K562 (cell line): ENCODE data around the gene HDAC6. TPM values are rescaled to one million over a fixed set of nuclear protein-coding genes. Genes with fewer than 3 reads are reported as not detected.

Source experiments
- ATAC-seq: fragments of 200-7000 bp; cut with Tn5 transposase; 3 replicates; pipeline ENCODE4 v1.9.1; 2020; ENCODE audit warnings: moderate library complexity
- BruUV-seq: library from RNA; stranded (reverse); fragments of 400-500 nt; replicated peaks from 2 replicates; lab custom pipeline; 2021; lab: Mats Ljungman, UMichigan
- CTCF ChIA-PET: fragments of 300-600 bp; formaldehyde crosslinking; extraction: SDS; loops from one replicate; lab custom pipeline; 2021; ENCODE audit warnings: low intra/inter-chr PET ratio; lab: Yijun Ruan, JAX
- POLR2A ChIA-PET: fragments of 300-600, 350-650 bp; sonication (Branson Sonifier 250); formaldehyde crosslinking; extraction: SDS; loops from one replicate; lab custom pipeline; 2021; ENCODE audit warnings: antibody characterized with exemption, inconsistent platforms; lab: Yijun Ruan, JAX
- DNase-seq, 4 experiments: peaks; one replicate each; pipeline versions ENCODE4 v3.0.0 to v3.0.0-alpha.2; 2011 to 2018; ENCODE audit warnings: low spot score in 3 of 4, mixed read lengths in 3 of 4; ENCODE audit errors: extremely low read depth in 1 of 4
- FAIRE-seq: peaks from 2 replicates; lab custom pipeline; 2011; peaks lifted over from hg19 to GRCh38; lab: Jason Lieb, UNC
- H2AFZ ChIP-seq: 2 replicates; pipeline ENCODE4 v1.6.0; 2011; ENCODE audit warnings: low read depth, low read length, control low read depth, inconsistent platforms
- H3K27ac ChIP-seq: fragments of 200-600 bp; 3 replicates; pipeline ENCODE4 v1.8.0; 2011; ENCODE audit warnings: low read depth, mild to moderate bottlenecking, control low read depth, inconsistent platforms, low read length, moderate library complexity, mixed read lengths; ENCODE audit errors: extremely low read depth
- H3K27me3 ChIP-seq, 2 experiments: fragments of 300-600 bp in 1 of 2; 2 replicates in 1 of 2; 3 replicates in 1 of 2; pipeline versions ENCODE4 v1.6.0 to v1.8.0; 2011; ENCODE audit warnings: inconsistent platforms in 2 of 2, low read length in 2 of 2, mild to moderate bottlenecking in 1 of 2, mixed read lengths in 1 of 2, moderate library complexity in 1 of 2; ENCODE audit not compliant: control insufficient read depth in 2 of 2, insufficient read depth in 2 of 2
- H3K36me3 ChIP-seq: fragments of 300-600 bp; 3 replicates; pipeline ENCODE4 v1.8.0; 2011; ENCODE audit warnings: mild to moderate bottlenecking, low read length, inconsistent platforms; ENCODE audit not compliant: control insufficient read depth, insufficient read depth
- H3K4me1 ChIP-seq, 2 experiments: fragments of 200-600 bp in 1 of 2; replicated peaks in 1 of 2; 2 replicates in 1 of 2; 3 replicates in 1 of 2; pipeline versions ENCODE4 v1.5.1 to v1.8.0; 2011; ENCODE audit warnings: inconsistent platforms in 2 of 2, low read length in 2 of 2, mild to moderate bottlenecking in 1 of 2, mixed read lengths in 1 of 2, moderate library complexity in 1 of 2; ENCODE audit not compliant: control insufficient read depth in 2 of 2, insufficient read depth in 2 of 2
- H3K4me2 ChIP-seq: 2 replicates; pipeline ENCODE4 v1.6.1; 2011; ENCODE audit warnings: low read length, control low read depth, inconsistent platforms, mixed read lengths; ENCODE audit not compliant: insufficient read depth
- H3K4me3 ChIP-seq: fragments of 200-600 bp; sonication (generic), shearing (Covaris generic); 2 replicates; pipeline ENCODE4 v1.5.1; 2016; ENCODE audit warnings: control low read depth, inconsistent platforms
- H3K79me2 ChIP-seq: fragments of 200-600 bp; 3 replicates; pipeline ENCODE4 v1.8.0; 2011; ENCODE audit warnings: low read length, inconsistent platforms; ENCODE audit not compliant: control insufficient read depth, insufficient read depth
- H3K9ac ChIP-seq, 2 experiments: 2 replicates each; pipeline versions ENCODE4 v1.6.0 to v1.6.1; 2011; ENCODE audit warnings: low read depth in 2 of 2, low read length in 2 of 2, control low read depth in 1 of 2, inconsistent platforms in 1 of 2, mild to moderate bottlenecking in 1 of 2, mixed read lengths in 1 of 2; ENCODE audit not compliant: insufficient read depth in 1 of 2
- H3K9me1 ChIP-seq: one replicate; pipeline ENCODE4 v1.6.0; 2011; ENCODE audit warnings: inconsistent platforms, mild to moderate bottlenecking, low read length, moderate library complexity; ENCODE audit not compliant: control insufficient read depth, insufficient read depth
- H3K9me3 ChIP-seq: replicated peaks from 2 replicates; pipeline ENCODE4 v1.5.1; 2011; ENCODE audit warnings: low read depth, low read length, inconsistent platforms; ENCODE audit not compliant: control insufficient read depth, insufficient read depth
- H4K20me1 ChIP-seq: replicated peaks from 2 replicates; pipeline ENCODE4 v1.6.1; 2011; ENCODE audit warnings: low read length, inconsistent platforms, mixed read lengths; ENCODE audit not compliant: control insufficient read depth, insufficient read depth
- BRF2 ChIP-seq: IDR thresholded peaks from 3 replicates; pipeline ENCODE4 v1.6.1; 2011; ENCODE audit warnings: borderline replicate concordance, mild to moderate bottlenecking; ENCODE audit not compliant: insufficient read length, insufficient read depth
- CSDE1 ChIP-seq, 2 experiments: fragments of 450-650 bp; IDR thresholded peaks; 2 replicates each; pipeline ENCODE4 v1.6.1; 2016; ENCODE audit warnings: mild to moderate bottlenecking in 1 of 2
- EHMT2 ChIP-seq: fragments of 450-650 bp; IDR thresholded peaks from 2 replicates; pipeline ENCODE4 v1.6.1; 2018; ENCODE audit warnings: antibody characterized with exemption
- HES1 ChIP-seq: fragments of 450-650 bp; IDR thresholded peaks from 2 replicates; pipeline ENCODE4 v1.6.1; 2016; ENCODE audit warnings: low read depth, mild to moderate bottlenecking, moderate library complexity
- MAFF ChIP-seq: IDR thresholded peaks from 2 replicates; pipeline ENCODE4 v1.6.1; 2012; ENCODE audit warnings: low read length, improper control_type of control experiment
- MED1 ChIP-seq: sonication (generic); formaldehyde crosslinking; IDR thresholded peaks from 2 replicates; pipeline ENCODE4 v1.8.1; 2023; ENCODE audit warnings: missing genetic modification reagents, borderline replicate concordance
- NFXL1 ChIP-seq: fragments of 450-650 bp; formaldehyde crosslinking; IDR thresholded peaks from 2 replicates; pipeline ENCODE4 v1.4.0; 2021; ENCODE audit warnings: mild to moderate bottlenecking
- PCBP2 ChIP-seq: fragments of 200-400 bp; formaldehyde crosslinking; IDR thresholded peaks from 2 replicates; pipeline ENCODE4 v1.6.1; 2018; ENCODE audit warnings: low read length, low read depth, mild to moderate bottlenecking, moderate library complexity; ENCODE audit not compliant: poor library complexity, severe bottlenecking
- POLR2G ChIP-seq: fragments of 200-400 bp; formaldehyde crosslinking; IDR thresholded peaks from 2 replicates; pipeline ENCODE4 v1.6.1; 2017; ENCODE audit warnings: low read depth, mild to moderate bottlenecking, antibody characterized with exemption, low read length, moderate library complexity
- SPI1 ChIP-seq: IDR thresholded peaks from 2 replicates; pipeline ENCODE4 v1.6.1; 2011; ENCODE audit warnings: low read depth, low read length, control low read depth, borderline replicate concordance
- SRF ChIP-seq, 2 experiments: fragments of 250-450, 450-650 bp in 1 of 2; sonication (Bioruptor Pico) in 1 of 2; sonication (generic) in 1 of 2; formaldehyde crosslinking; IDR thresholded peaks; 2 replicates each; pipeline versions ENCODE4 v1.5.0 to v1.5.1; 2020 to 2022; ENCODE audit warnings: mild to moderate bottlenecking in 1 of 2, missing genetic modification reagents in 1 of 2
- WGBS: fragments of 100-300 bp; shearing (Covaris generic); methylation state at CpG from one replicate; pipeline ENCODE4 v1.1.6; 2016; ENCODE audit warnings: low coverage, mixed read lengths; ENCODE audit not compliant: insufficient coverage; ENCODE audit errors: missing lambda C conversion rate; 5-methylcytosine and 5-hydroxymethylcytosine counted together
- in situ Hi-C: fragments of 300-500 bp; cut with MboI; formaldehyde crosslinking; loops from 4 replicates; pipeline ENCODE4 v1.15.0; 2018; ENCODE audit warnings: inconsistent platforms, mixed read lengths
- intact Hi-C: fragments of 100-400 bp; cut with micrococcal nuclease; formaldehyde crosslinking; loops from 2 replicates; pipeline ENCODE4 v1.14.2; 2022
- polyA plus RNA-seq, 8 experiments: library from polyadenylated mRNA; depleted of rRNA in 4 of 8; stranded (reverse) in 5 of 8; unstranded in 3 of 8; fragments of >200 nt; fragmentation: Nextera tagmentation in 2 of 8; fragmentation: Illumina TruSeq in 1 of 8; extraction: Ambion mirVana in 2 of 8; extraction: Trizol in 1 of 8; gene quantifications; 2 replicates each; pipeline versions ENCODE4 v1.2.1 to v1.2.3, GENCODE V29; 2011 to 2014; ENCODE audit warnings: inconsistent platforms in 1 of 8, missing spikeins in 1 of 8
- total RNA-seq, 7 experiments: library from RNA; depleted of rRNA in 6 of 7; stranded (reverse); fragments of >200 nt in 6 of 7; fragmentation: Illumina TruSeq in 2 of 7; extraction: Trizol in 2 of 7; gene quantifications; 2 replicates each; pipeline versions ENCODE4 v1.2.1 to v1.2.3, GENCODE V29; 2011 to 2021; ENCODE audit warnings: low replicate concordance in 1 of 7
- TF ChIP-seq, protein P1 (sequence below): fragments of 450-650 bp; conservative IDR thresholded peaks from 2 replicates; pipeline ENCODE4 v1.6.1; 2016; ENCODE audit warnings: missing genetic modification characterization, low read depth, mild to moderate bottlenecking, control low read depth, missing compliant biosample characterization
- TF ChIP-seq, protein P2 (sequence below): fragments of 200-400 bp; formaldehyde crosslinking; IDR thresholded peaks from 2 replicates; pipeline ENCODE4 v1.6.1; 2017; ENCODE audit warnings: mild to moderate bottlenecking, low read depth, low read length, moderate library complexity

Gene HDAC6
- total and polyA plus RNA-seq, 9 of the 15 experiments (the other 6 are each of a cell fraction or from before 2014, with no cell fraction given), result 29.9 to 101 (median 71.2) TPM

GRCh38 chrX:48818866-48819265 lies 17.0 kb downstream of the HDAC6 start:
- Histone ChIP-seq H3K79me2 (no peaks in the 10 kb centered on the region), H3K27ac (no peak overlapping the region), H3K9me3 (no peaks in the 10 kb centered on the region), H3K4me2 (no peak overlapping the region), H3K9me1 (no peaks in the 10 kb centered on the region), H4K20me1 (no peaks in the 10 kb centered on the region), H3K4me1 (peaks cover 0 to 12% of the 10 kb centered on the region in 2 experiments; a peak in 3 of 5 replicates), H2AFZ (no peak overlapping the region), H3K27me3 (no peaks in the 10 kb centered on the region), H3K4me3 (no peak overlapping the region), H3K9ac (no peak overlapping the region), H3K36me3 (peaks cover 52% of the 10 kb centered on the region; the same call in 2 of the 3 replicates)
- FAIRE-seq (no peak), DNase-seq (no peak), ATAC-seq (no peak)
- WGBS, result 85% methylated on average over 3 of the region's 4 CpGs
- CTCF ChIA-PET, result no interaction called here
- POLR2A ChIA-PET, result interaction anchor here (1.4 kb wide), 1 partner anchor 17 kb away, joined by 3 read pairs; the partner anchor contains the start of gene PCSK1N
- in situ Hi-C loops (no loop called here), intact Hi-C loops (no loop called here)
- BruUV-seq, result no TSS peak
- TF ChIP-seq NFXL1 (CRISPR knock-in tag), result no peak
- no peak for TF ChIP-seq MAFF
- no peak for TF ChIP-seq PCBP2
- TF ChIP-seq BRF2, result no peak
- no peak for TF ChIP-seq SPI1
- no peak for TF ChIP-seq SRF (CRISPR knock-in tag; IDR thresholded peaks at IDR 0.05)
- TF ChIP-seq, protein P1, sequence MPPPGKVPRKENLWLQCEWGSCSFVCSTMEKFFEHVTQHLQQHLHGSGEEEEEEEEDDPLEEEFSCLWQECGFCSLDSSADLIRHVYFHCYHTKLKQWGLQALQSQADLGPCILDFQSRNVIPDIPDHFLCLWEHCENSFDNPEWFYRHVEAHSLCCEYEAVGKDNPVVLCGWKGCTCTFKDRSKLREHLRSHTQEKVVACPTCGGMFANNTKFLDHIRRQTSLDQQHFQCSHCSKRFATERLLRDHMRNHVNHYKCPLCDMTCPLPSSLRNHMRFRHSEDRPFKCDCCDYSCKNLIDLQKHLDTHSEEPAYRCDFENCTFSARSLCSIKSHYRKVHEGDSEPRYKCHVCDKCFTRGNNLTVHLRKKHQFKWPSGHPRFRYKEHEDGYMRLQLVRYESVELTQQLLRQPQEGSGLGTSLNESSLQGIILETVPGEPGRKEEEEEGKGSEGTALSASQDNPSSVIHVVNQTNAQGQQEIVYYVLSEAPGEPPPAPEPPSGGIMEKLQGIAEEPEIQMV (tag), result no peak
- no peak for TF ChIP-seq MED1 (CRISPR knock-in tag)
- no peak for TF ChIP-seq POLR2G
- TF ChIP-seq CSDE1 (IDR thresholded peaks at IDR 0.05), result no peak
- TF ChIP-seq, protein P2, sequence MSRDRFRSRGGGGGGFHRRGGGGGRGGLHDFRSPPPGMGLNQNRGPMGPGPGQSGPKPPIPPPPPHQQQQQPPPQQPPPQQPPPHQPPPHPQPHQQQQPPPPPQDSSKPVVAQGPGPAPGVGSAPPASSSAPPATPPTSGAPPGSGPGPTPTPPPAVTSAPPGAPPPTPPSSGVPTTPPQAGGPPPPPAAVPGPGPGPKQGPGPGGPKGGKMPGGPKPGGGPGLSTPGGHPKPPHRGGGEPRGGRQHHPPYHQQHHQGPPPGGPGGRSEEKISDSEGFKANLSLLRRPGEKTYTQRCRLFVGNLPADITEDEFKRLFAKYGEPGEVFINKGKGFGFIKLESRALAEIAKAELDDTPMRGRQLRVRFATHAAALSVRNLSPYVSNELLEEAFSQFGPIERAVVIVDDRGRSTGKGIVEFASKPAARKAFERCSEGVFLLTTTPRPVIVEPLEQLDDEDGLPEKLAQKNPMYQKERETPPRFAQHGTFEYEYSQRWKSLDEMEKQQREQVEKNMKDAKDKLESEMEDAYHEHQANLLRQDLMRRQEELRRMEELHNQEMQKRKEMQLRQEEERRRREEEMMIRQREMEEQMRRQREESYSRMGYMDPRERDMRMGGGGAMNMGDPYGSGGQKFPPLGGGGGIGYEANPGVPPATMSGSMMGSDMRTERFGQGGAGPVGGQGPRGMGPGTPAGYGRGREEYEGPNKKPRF, result no peak
- TF ChIP-seq HES1, result no peak
- no peak for TF ChIP-seq EHMT2
